Heart left ventricle (tissue), 13 donors: Measurements from ENCODE around the gene TLL1.

Source experiments
- CTCF ChIP-seq, 12 donors: fragments of 200-600 bp; sonication (generic) in 4 of 12; IDR thresholded peaks; one replicate each; pipeline versions ENCODE4 v1.5.0 to v1.8.0; 2018 to 2022; ENCODE audit warnings: antibody characterized with exemption in 12 of 12, mild to moderate bottlenecking in 5 of 12
- POLR2A ChIP-seq, 2 donors: fragments of 450-650 bp; IDR thresholded peaks; one replicate each; pipeline ENCODE4 v1.6.1; 2017; ENCODE audit warnings: antibody characterized with exemption in 2 of 2, mild to moderate bottlenecking in 2 of 2, moderate library complexity in 2 of 2
- donor health status: ischemic (EF 13 %, LVEDD 7.1; RV severe dilation, severe dysfunction).
- donor health status: DM: no; HTN: yes; CAD: no.
- donor health status: DM: no; HTN: no; CAD: no.
- donor health status: ischemic (EF 25% LVEDD 6.9; RV normal size, moderate dysfunction).
- donor health status: ischemic (EF 25% LVEDD 5.7; RV mildly dilated, moderate dysfunction).
- donor health status: ischemic (EF 35%, LVEDD 5.7; RV mildly dilated, moderate dysfunction).
- donor health status: nonischemic (EF 11% LVEDD 7.7; RV severe dilation, severe dysfunction).
- donor health status: DM: yes; HTN: yes; CAD: no.
- donor health status: PGD.
- donor health status: ischemic (EF 29% LVEDD 5.4; RV normal size, mild dysfunction).
- donor health status: nonischemic (EF 23%, LVEDD 6.1; RV moderate dilation, normal function).

DNA sequence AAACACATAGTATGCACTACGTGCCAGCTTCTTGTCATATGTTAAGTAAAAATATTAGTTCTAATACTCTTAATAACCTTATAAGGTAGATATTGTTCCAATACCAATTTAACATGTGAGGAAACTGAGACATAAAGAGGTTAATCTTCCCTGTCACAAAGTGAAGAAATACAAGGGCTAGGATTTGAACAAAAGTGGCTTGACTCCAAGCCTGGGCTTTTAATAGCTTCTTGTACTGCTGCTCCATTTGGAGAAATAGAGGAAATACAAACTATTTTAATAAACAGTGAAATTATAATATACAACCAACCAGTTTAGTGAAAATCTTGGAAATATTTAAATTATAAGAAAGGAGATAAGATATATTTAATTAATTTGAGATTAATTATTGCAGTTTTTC, 33.2 kb downstream of the TLL1 start:
- TF ChIP-seq CTCF (IDR thresholded peaks at IDR 0.05) (no peak), POLR2A (IDR thresholded peaks at IDR 0.05) (no peak)
